GM12878 (cell line): Measurements from ENCODE around the gene STK17A. TPM values are rescaled to one million over a fixed set of nuclear protein-coding genes. Genes with fewer than 3 reads are reported as not detected.

Experiments
- BACH1 ChIP-seq: fragments of 450-650 bp; IDR thresholded peaks from 2 replicates; pipeline ENCODE4 v1.6.1; 2017; ENCODE audit warnings: mild to moderate bottlenecking, borderline replicate concordance
- BHLHE40 ChIP-seq, 2 experiments: fragments of 450-650 bp in 1 of 2; IDR thresholded peaks; 2 replicates each; pipeline ENCODE4 v1.6.1; 2011 to 2017; ENCODE audit warnings: low read depth in 2 of 2, borderline replicate concordance in 1 of 2, improper control_type of control experiment in 1 of 2, low read length in 1 of 2, mild to moderate bottlenecking in 1 of 2
- BMI1 ChIP-seq: fragments of 450-650 bp; IDR thresholded peaks from 2 replicates; pipeline ENCODE4 v1.6.1; 2016; ENCODE audit warnings: mild to moderate bottlenecking, moderate library complexity, borderline replicate concordance
- BRCA1 ChIP-seq: IDR thresholded peaks from 2 replicates; pipeline ENCODE4 v1.6.1; 2011; ENCODE audit warnings: low read depth, low read length, improper control_type of control experiment
- CBX3 ChIP-seq: fragments of 200-600 bp; sonication (generic); IDR thresholded peaks from 2 replicates; pipeline ENCODE4 v1.6.1; 2016; ENCODE audit warnings: low read depth, borderline replicate concordance
- CHD1 ChIP-seq: IDR thresholded peaks from 2 replicates; pipeline ENCODE4 v1.6.1; 2012; ENCODE audit warnings: low read depth, low read length, improper control_type of control experiment
- EP300 ChIP-seq, 2 experiments: fragments of 150-350 bp in 1 of 2; IDR thresholded peaks; 2 replicates each; pipeline ENCODE4 v1.6.1; 2011 to 2012; ENCODE audit warnings: low read depth in 2 of 2, low read length in 2 of 2, borderline replicate concordance in 1 of 2, improper control_type of control experiment in 1 of 2, inconsistent platforms in 1 of 2; ENCODE audit not compliant: control insufficient read depth in 1 of 2
- HDAC6 ChIP-seq: fragments of 200-600 bp; sonication (generic); IDR thresholded peaks from one replicate; pipeline ENCODE4 v1.8.0; 2017; ENCODE audit warnings: antibody characterized with exemption; ENCODE audit not compliant: unreplicated experiment
- MXI1 ChIP-seq: fragments of 150-350 bp; IDR thresholded peaks from 2 replicates; pipeline ENCODE4 v1.6.1; 2011; ENCODE audit warnings: low read depth, mild to moderate bottlenecking, inconsistent platforms, low read length, improper control_type of control experiment
- MYC ChIP-seq: IDR thresholded peaks from 2 replicates; pipeline ENCODE4 v1.6.1; 2011; ENCODE audit warnings: mild to moderate bottlenecking, low read length, moderate library complexity, inconsistent platforms; ENCODE audit not compliant: insufficient read depth, insufficient replicate concordance, insufficient read length, severe bottlenecking
- NFIC ChIP-seq: IDR thresholded peaks from 2 replicates; pipeline ENCODE4 v1.6.1; 2012; ENCODE audit warnings: low read depth, mild to moderate bottlenecking, inconsistent platforms, low read length, moderate library complexity
- NR2F1 ChIP-seq: fragments of 450-650 bp; conservative IDR thresholded peaks from 2 replicates; pipeline ENCODE4 v1.6.1; 2017; ENCODE audit warnings: mild to moderate bottlenecking
- PBX3 ChIP-seq: IDR thresholded peaks from 2 replicates; pipeline ENCODE4 v1.6.1; 2011; ENCODE audit warnings: mild to moderate bottlenecking, low read depth, low read length, moderate library complexity; ENCODE audit not compliant: insufficient replicate concordance
- POLR2AphosphoS5 ChIP-seq: IDR thresholded peaks from 2 replicates; pipeline ENCODE4 v1.6.1; 2011; ENCODE audit warnings: mild to moderate bottlenecking, low read length, inconsistent platforms
- RAD21 ChIP-seq: IDR thresholded peaks from 2 replicates; pipeline ENCODE4 v1.6.1; 2011; ENCODE audit warnings: mild to moderate bottlenecking, low read depth, low read length, moderate library complexity; ENCODE audit not compliant: insufficient read depth
- SMARCA5 ChIP-seq: fragments of 450-650 bp; IDR thresholded peaks from 2 replicates; pipeline ENCODE4 v1.6.1; 2017; ENCODE audit warnings: mild to moderate bottlenecking
- TBL1XR1 ChIP-seq: IDR thresholded peaks from 2 replicates; pipeline ENCODE4 v1.6.1; 2012; ENCODE audit warnings: low read depth, low read length, improper control_type of control experiment
- ZNF217 ChIP-seq: fragments of 450-650 bp; IDR thresholded peaks from 2 replicates; pipeline ENCODE4 v1.6.1; 2017; ENCODE audit warnings: antibody characterized with exemption, mild to moderate bottlenecking
- ZSCAN29 ChIP-seq: fragments of 450-650 bp; IDR thresholded peaks from 2 replicates; pipeline ENCODE4 v1.6.1; 2017; ENCODE audit warnings: mild to moderate bottlenecking, moderate library complexity
- polyA plus RNA-seq, 11 experiments: library from polyadenylated mRNA; depleted of rRNA in 4 of 11; unstranded in 6 of 11; stranded (reverse) in 5 of 11; fragments of >200 nt; fragmentation: Nextera tagmentation in 4 of 11; fragmentation: Illumina TruSeq in 1 of 11; extraction: Ambion mirVana in 4 of 11; extraction: Trizol in 1 of 11; gene quantifications; 1 replicate in 1 of 11; 2 replicates in 10 of 11; pipeline versions ENCODE4 v1.2.1 to v1.2.3, GENCODE V29; 2011 to 2016; ENCODE audit warnings: inconsistent platforms in 2 of 11, missing spikeins in 2 of 11, low read depth in 1 of 11
- total RNA-seq, 4 experiments: library from RNA; depleted of rRNA in 3 of 4; stranded (reverse); fragments of >200 nt in 3 of 4; fragmentation: Illumina TruSeq in 1 of 4; extraction: Trizol in 1 of 4; gene quantifications; 2 replicates each; pipeline versions ENCODE4 v1.2.1 to v1.2.3, GENCODE V29; 2013 to 2021
- TF ChIP-seq, protein P1 (sequence below): IDR thresholded peaks from 2 replicates; pipeline ENCODE4 v1.6.1; 2012; ENCODE audit warnings: low read depth, low read length, improper control_type of control experiment
- TF ChIP-seq, protein P2 (sequence below): fragments of 150-350 bp; IDR thresholded peaks from 2 replicates; pipeline ENCODE4 v1.6.1; 2014; ENCODE audit warnings: mild to moderate bottlenecking, low read depth, low read length
- TF ChIP-seq, protein P3 (sequence below): fragments of 450-650 bp; IDR thresholded peaks from 2 replicates; pipeline ENCODE4 v1.6.1; 2017; ENCODE audit warnings: mild to moderate bottlenecking, moderate library complexity

Gene STK17A
- total and polyA plus RNA-seq, 10 of the 15 experiments (the other 5 are each of a cell fraction or from before 2014, with no cell fraction given), result 18.5 to 91.6 (median 70.8) TPM

DNA sequence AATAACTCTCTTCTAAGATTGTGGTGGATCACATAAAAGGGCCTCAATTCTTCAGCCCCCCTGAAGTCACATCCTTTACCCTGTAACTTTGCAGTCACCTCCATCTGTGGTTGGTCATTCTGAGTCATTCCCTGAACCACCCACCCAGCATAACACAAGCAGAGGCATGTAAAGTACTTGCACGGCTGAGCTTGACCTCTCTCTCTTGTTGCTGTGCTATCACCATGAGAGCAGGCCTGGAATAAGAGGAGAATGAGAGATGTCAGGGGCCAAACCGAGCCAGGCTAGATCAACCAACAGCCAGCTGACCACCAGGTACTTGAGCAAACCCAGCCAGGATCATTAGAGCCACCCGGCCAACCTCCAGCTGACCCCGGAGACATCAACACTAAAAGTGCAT lies 13.5 kb upstream of the STK17A start (continued):
- TF ChIP-seq EP300 (IDR thresholded peaks at IDR 0.05; ENCODE audit: borderline replicate concordance in 1 of 2, control insufficient read depth in 1 of 2, low read depth in 2 of 2, low read length in 2 of 2), result peak in 1 of 2 experiments; percentile 68; a peak in 1 of 4 replicates
- TF ChIP-seq BMI1, result no peak
- TF ChIP-seq BHLHE40 (IDR thresholded peaks at IDR 0.05; ENCODE audit: borderline replicate concordance in 1 of 2, low read depth in 2 of 2, low read length in 1 of 2), result peak in 1 of 2 experiments; percentile 48; a peak in 1 of 4 replicates
- no peak for TF ChIP-seq MXI1
- TF ChIP-seq, protein P1, sequence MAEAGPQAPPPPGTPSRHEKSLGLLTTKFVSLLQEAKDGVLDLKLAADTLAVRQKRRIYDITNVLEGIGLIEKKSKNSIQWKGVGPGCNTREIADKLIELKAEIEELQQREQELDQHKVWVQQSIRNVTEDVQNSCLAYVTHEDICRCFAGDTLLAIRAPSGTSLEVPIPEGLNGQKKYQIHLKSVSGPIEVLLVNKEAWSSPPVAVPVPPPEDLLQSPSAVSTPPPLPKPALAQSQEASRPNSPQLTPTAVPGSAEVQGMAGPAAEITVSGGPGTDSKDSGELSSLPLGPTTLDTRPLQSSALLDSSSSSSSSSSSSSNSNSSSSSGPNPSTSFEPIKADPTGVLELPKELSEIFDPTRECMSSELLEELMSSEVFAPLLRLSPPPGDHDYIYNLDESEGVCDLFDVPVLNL, result no peak
- no peak for TF ChIP-seq MYC
- TF ChIP-seq BACH1, result no peak; the same call in 1 of the 2 replicates
- TF ChIP-seq NR2F1, result peak; percentile 83
- TF ChIP-seq, protein P2, sequence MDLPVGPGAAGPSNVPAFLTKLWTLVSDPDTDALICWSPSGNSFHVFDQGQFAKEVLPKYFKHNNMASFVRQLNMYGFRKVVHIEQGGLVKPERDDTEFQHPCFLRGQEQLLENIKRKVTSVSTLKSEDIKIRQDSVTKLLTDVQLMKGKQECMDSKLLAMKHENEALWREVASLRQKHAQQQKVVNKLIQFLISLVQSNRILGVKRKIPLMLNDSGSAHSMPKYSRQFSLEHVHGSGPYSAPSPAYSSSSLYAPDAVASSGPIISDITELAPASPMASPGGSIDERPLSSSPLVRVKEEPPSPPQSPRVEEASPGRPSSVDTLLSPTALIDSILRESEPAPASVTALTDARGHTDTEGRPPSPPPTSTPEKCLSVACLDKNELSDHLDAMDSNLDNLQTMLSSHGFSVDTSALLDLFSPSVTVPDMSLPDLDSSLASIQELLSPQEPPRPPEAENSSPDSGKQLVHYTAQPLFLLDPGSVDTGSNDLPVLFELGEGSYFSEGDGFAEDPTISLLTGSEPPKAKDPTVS, result no peak
- TF ChIP-seq ZNF217, result no peak
- TF ChIP-seq ZSCAN29, result no peak
- TF ChIP-seq HDAC6, result no peak
- TF ChIP-seq BRCA1, result no peak
- TF ChIP-seq NFIC, result peak; percentile 88; the same call in 1 of the 2 replicates
- TF ChIP-seq, protein P3, sequence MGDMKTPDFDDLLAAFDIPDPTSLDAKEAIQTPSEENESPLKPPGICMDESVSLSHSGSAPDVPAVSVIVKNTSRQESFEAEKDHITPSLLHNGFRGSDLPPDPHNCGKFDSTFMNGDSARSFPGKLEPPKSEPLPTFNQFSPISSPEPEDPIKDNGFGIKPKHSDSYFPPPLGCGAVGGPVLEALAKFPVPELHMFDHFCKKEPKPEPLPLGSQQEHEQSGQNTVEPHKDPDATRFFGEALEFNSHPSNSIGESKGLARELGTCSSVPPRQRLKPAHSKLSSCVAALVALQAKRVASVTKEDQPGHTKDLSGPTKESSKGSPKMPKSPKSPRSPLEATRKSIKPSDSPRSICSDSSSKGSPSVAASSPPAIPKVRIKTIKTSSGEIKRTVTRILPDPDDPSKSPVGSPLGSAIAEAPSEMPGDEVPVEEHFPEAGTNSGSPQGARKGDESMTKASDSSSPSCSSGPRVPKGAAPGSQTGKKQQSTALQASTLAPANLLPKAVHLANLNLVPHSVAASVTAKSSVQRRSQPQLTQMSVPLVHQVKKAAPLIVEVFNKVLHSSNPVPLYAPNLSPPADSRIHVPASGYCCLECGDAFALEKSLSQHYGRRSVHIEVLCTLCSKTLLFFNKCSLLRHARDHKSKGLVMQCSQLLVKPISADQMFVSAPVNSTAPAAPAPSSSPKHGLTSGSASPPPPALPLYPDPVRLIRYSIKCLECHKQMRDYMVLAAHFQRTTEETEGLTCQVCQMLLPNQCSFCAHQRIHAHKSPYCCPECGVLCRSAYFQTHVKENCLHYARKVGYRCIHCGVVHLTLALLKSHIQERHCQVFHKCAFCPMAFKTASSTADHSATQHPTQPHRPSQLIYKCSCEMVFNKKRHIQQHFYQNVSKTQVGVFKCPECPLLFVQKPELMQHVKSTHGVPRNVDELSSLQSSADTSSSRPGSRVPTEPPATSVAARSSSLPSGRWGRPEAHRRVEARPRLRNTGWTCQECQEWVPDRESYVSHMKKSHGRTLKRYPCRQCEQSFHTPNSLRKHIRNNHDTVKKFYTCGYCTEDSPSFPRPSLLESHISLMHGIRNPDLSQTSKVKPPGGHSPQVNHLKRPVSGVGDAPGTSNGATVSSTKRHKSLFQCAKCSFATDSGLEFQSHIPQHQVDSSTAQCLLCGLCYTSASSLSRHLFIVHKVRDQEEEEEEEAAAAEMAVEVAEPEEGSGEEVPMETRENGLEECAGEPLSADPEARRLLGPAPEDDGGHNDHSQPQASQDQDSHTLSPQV, result no peak
- no peak for TF ChIP-seq CHD1
- TF ChIP-seq POLR2AphosphoS5, result no peak
- TF ChIP-seq RAD21, result no peak
- no peak for TF ChIP-seq CBX3
- no peak for TF ChIP-seq PBX3
- TF ChIP-seq SMARCA5, result no peak
- TF ChIP-seq TBL1XR1, result 0 out of 2 replicates have a peak, but pooled peaks have one; percentile 26
